ENCODE results near the gene FBXO48. TPM values are rescaled to one million over a fixed set of nuclear protein-coding genes. Genes with fewer than 3 reads are reported as not detected.
"Not testable (repeated sequence)": the region's sequence is repeated elsewhere in the genome, so short reads cannot be mapped to it uniquely, and the experiment has no call there.

The FBXO48 gene
- polyA plus RNA-seq, 1 experiment, result 0.89 TPM

DNA sequence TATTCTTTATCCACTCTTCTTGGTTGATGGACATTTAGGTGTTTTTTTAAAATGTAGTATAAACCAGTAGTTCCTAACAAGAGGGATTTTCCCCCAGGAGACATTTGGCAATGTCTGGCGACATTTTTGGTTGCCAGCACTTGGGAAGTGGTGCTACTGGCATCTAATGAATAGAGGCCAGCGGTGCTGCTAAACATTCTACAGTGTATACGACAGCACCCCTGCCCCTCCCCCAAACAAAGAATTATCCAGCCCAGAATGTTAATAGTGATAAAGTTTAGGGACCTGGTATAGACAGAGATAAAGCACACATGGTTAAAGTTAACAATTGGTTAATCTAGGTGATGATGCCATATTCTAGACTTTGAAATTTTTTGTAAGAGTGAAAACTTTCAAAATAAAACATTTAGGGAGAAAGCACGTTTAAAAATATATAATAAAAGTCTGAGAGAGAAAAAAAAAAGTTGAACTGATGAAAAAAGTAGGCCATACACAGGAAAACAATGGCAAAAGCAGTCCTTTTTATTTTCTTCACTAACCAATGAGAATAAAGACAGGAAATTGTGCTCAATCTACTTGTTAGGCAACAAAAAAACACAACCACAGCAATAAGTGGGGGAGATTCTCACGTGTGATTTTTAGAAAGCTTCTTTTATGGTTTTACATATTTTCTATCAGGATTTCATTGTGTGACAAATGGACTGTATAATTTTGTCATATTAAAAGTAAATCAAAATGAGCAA lies 14.8 kb downstream of the FBXO48 start:
- H3K27ac ChIP-seq (ENCODE audit: low read depth, low read length), result no peak overlapping the region
- peaks cover 8% of the 10 kb centered on the region; the same call in 1 of the 2 replicates for H3K9me3 ChIP-seq (ENCODE audit: control insufficient read depth, insufficient read depth, low read length)
- DNase-seq (ENCODE audit: low read depth, low spot score), result no peak
- CTCF ChIA-PET, result interaction anchor here (1.3 to 2.0 kb wide), 3 partner anchors 10 to 12 kb away, joined by 3 to 15 read pairs (median 6); no protein-coding TSS in a partner anchor
- TF ChIP-seq, protein P1, sequence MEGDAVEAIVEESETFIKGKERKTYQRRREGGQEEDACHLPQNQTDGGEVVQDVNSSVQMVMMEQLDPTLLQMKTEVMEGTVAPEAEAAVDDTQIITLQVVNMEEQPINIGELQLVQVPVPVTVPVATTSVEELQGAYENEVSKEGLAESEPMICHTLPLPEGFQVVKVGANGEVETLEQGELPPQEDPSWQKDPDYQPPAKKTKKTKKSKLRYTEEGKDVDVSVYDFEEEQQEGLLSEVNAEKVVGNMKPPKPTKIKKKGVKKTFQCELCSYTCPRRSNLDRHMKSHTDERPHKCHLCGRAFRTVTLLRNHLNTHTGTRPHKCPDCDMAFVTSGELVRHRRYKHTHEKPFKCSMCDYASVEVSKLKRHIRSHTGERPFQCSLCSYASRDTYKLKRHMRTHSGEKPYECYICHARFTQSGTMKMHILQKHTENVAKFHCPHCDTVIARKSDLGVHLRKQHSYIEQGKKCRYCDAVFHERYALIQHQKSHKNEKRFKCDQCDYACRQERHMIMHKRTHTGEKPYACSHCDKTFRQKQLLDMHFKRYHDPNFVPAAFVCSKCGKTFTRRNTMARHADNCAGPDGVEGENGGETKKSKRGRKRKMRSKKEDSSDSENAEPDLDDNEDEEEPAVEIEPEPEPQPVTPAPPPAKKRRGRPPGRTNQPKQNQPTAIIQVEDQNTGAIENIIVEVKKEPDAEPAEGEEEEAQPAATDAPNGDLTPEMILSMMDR (IDR thresholded peaks at IDR 0.05; ENCODE audit: low read depth, low read length), result no peak
- POLR2A ChIA-PET, result no interaction called here
- H3K4me3 ChIP-seq (ENCODE audit: low read depth, low read length), result no peak overlapping the region
- peaks cover 6% of the 10 kb centered on the region for H3K27me3 ChIP-seq (ENCODE audit: control insufficient read depth, insufficient read depth, low read length)

DNA sequence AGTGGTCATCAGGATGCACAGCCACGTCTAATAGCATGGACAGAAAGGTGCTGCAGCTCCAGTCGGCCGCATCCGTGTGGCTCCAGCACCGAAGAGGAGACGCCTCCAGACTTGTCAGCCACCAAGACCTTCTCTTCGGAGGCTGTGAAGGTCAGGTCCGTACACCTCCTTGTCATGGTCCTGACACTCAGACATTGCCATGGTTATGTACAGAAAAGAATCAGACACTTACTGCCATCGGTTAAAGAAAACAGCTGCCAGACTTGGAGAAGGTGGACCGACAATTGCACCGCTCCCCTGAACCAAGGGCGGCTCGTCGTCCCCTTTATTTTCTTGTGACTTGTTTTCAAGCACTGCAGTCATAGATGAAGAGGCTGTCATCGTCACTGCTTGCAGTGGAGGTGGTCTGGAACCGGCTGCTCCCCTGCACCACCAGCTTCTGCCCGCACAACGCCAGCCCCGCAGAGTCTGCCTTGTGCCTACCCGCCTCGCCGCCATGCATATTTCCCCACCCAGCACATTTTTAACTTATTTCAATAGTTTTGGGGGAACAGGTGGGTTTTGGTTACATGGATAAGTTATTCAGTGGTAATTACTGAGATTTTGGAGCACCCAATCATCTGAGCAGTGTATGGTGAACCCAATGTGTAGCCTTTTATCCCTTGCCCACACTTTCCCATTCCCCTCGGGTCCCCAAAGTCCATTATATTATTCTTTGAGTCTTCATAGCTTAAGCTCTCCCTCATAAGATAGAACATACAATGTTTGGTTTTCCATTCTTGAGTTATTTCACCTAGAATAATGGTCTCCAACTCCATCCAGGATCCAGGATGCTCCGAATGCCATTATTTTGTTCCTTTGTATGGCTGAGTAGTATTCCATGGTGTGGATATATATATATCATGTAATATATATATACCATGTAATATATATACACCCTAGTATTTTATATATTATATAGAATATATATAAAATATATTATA lies 18.1 kb downstream of the FBXO48 start:
- no peak for DNase-seq (ENCODE audit: low read depth, low spot score)
- Histone ChIP-seq H3K27ac (ENCODE audit: low read depth, low read length) (no peak overlapping the region), H3K4me3 (ENCODE audit: low read depth, low read length) (no peak overlapping the region), H3K9me3 (ENCODE audit: control insufficient read depth, insufficient read depth, low read length) (peaks cover 8% of the 10 kb centered on the region; the same call in 1 of the 2 replicates), H3K27me3 (ENCODE audit: control insufficient read depth, insufficient read depth, low read length) (peaks cover 10% of the 10 kb centered on the region)
- CTCF ChIA-PET, result no interaction called here
- POLR2A ChIA-PET, result interaction anchor here (0.6 kb wide), 1 partner anchor 17 kb away, joined by 3 read pairs; no protein-coding TSS in a partner anchor
- TF ChIP-seq, protein P1 (IDR thresholded peaks at IDR 0.05; ENCODE audit: low read depth, low read length), result no peak

GRCh38 chr2:68447118-68447517 lies 20.0 kb downstream of the FBXO48 start:
- TF ChIP-seq, protein P1 (IDR thresholded peaks at IDR 0.05; ENCODE audit: low read depth, low read length), result no peak
- H3K9me3 ChIP-seq (ENCODE audit: control insufficient read depth, insufficient read depth, low read length), result peaks cover 8% of the 10 kb centered on the region; the same call in 1 of the 2 replicates
- peaks cover 10% of the 10 kb centered on the region for H3K27me3 ChIP-seq (ENCODE audit: control insufficient read depth, insufficient read depth, low read length)
- no peak for DNase-seq (ENCODE audit: low read depth, low spot score)
- POLR2A ChIA-PET, result no interaction called here
- CTCF ChIA-PET, result interaction anchor here (0.6 kb wide), 1 partner anchor 86 kb away, joined by 3 read pairs; no protein-coding TSS in a partner anchor
- no peak overlapping the region for H3K27ac ChIP-seq (ENCODE audit: low read depth, low read length)
- no peak overlapping the region for H3K4me3 ChIP-seq (ENCODE audit: low read depth, low read length)

- DNase-seq (ENCODE audit: low read depth, low spot score); CTCF ChIA-PET; H3K9me3 ChIP-seq (ENCODE audit: control insufficient read depth, insufficient read depth, low read length); POLR2A ChIA-PET; H3K27ac ChIP-seq (ENCODE audit: low read depth, low read length); H3K27me3 ChIP-seq (ENCODE audit: control insufficient read depth, insufficient read depth, low read length); H3K4me3 ChIP-seq (ENCODE audit: low read depth, low read length): not testable (repeated sequence)
These were observed 20.7 kb downstream of the FBXO48 start for GRCh38 chr2:68446425-68446824.

GRCh38 chr2:68441994-68442322 lies 25.1 kb downstream of the FBXO48 start:
- TF ChIP-seq, protein P1 (IDR thresholded peaks at IDR 0.05; ENCODE audit: low read depth, low read length), result no peak
- ChIA-PET CTCF (interaction anchor here (0.6 to 7.3 kb wide), 35 partner anchors 11 to 513 kb away, joined by 3 to 69 read pairs (median 4); partner anchors contain the start of genes CNRIP1 and FBXO48), POLR2A (no interaction called here)
- Histone ChIP-seq H3K9me3 (ENCODE audit: control insufficient read depth, insufficient read depth, low read length) (no peaks in the 10 kb centered on the region), H3K4me3 (ENCODE audit: low read depth, low read length) (no peak overlapping the region), H3K27me3 (ENCODE audit: control insufficient read depth, insufficient read depth, low read length) (peaks cover 4% of the 10 kb centered on the region), H3K27ac (ENCODE audit: low read depth, low read length) (no peak overlapping the region)
- no peak for DNase-seq (ENCODE audit: low read depth, low spot score)

Data from AG04450 (cell line).